NCI-H774 (cell line): Measurements from ENCODE around the gene ECM2.
A peak's percentile ranks its signal among the peaks of the same experiment; 100 is the strongest.

Source experiments
- DNase-seq: peaks from one replicate; lab custom pipeline; 2025; lab: John Stamatoyannopoulos, UW

Gene ECM2

GRCh38 chr9:92527832-92528521, 7.8 kb downstream of the ECM2 start:
- no peak for DNase-seq

GRCh38 chr9:92527291-92527828, 8.4 kb downstream of the ECM2 start:
- no peak for DNase-seq

- no peak for DNase-seq
Measured at GRCh38 chr9:92525306-92525705, 10.5 kb downstream of the ECM2 start.

DNA sequence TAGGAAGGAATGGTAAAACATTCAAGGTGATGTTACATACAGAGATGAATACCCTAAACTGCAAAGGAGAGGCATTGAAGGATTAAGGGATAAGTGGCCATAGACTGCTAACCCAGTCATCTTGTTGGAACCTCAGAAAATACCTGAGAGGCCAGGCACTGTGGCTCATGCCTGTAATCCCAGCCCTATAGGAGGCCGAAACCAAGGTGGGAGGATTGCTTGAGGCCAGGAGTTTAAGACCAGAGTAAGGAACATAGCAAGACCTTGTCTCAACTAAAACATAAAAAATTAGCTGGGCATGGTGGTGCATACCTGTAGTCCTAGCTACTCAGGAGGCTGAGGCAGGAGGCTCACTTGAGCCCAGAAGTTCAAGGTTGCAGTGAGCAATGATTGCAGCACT, 10.9 kb downstream of the ECM2 start:
- no peak for DNase-seq

DNA sequence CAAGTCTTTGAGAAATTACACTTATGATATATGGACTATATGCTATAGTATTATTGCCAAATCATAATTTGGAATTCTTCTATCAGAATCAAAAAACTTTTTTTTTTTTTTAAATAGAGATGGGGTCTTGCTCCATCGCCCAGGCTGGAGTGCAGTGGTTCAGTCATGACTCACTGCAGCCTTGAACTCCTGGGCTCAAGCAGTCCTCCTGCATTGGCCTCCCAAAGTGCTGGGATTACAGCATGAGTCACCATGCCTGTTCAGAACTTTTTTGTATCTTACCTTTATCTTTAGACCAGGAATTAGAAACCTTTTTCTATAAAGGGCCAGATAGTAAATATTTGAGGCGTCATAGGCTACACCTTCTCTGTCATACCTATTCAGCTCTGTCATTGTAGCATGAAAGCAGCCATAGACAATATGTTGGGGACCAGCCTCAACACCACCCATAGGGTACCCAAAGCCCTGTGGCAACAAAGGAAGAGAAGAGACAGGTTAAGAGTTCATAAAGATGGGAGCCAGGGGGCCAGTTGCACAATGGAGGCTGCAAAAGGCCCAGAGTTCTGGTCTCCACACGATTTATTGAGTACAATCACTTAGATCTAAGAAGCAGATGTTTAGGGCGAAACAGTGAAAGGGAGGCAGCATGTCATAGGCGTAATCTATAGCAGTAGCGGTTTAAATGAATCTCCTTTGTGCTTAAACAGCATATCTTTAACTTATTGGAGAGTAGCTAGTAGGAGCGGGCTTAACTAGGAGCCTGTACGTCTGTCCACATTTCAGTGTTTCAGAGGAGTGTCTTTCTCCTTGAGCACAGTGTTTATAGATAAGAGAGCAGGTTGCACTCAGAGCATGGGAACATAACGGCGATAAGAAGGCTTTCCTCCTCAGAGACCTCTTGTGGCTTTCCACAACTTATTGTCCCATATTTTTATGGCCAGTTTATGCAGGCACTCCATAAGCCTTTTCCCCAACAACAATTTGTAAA, 12.5 kb downstream of the ECM2 start:
- DNase-seq, result no peak

- DNase-seq, result no peak
Measured at GRCh38 chr9:92520837-92521236, 15.0 kb downstream of the ECM2 start.

DNA sequence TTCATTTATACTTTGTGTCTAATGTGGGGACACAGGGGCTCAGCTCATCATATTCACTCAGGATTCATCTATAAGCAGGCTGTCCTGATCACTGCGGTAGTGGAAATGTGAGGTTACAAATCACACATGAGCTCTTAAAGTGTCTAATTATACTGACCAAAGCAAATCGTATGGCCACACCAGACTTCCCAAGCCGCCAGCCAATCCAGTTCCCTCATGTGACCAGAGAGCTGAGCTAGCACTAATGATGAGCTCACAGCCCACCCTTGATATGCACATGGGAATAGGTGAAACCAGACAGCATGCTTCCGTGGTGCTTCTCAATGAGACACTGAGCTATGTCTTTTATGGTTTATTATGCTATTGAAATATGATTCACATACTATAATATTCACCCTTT, 17.6 kb downstream of the ECM2 start:
- DNase-seq, result no peak

DNA sequence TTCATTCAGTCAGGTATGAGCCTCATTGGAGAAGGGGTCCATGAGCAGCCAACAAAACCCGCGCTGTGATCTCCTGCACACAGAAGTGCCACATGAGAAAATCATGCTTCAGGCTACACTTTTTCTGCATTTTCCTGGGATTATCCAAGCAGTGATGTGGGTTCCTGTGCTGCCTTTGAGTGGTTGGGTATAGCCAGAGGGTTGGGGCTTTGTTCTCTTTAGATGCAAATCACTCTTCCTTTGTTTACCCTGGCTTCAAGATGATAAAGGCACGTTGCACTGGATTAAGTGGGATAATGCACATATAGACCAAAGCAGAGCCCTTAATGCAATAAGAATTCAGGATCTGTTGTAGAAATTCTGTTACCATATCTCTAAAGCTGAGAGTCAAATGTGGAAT, 18.7 kb downstream of the ECM2 start:
- DNase-seq, result no peak

GRCh38 chr9:92516521-92516920, 19.3 kb downstream of the ECM2 start:
- DNase-seq, result no peak

DNA sequence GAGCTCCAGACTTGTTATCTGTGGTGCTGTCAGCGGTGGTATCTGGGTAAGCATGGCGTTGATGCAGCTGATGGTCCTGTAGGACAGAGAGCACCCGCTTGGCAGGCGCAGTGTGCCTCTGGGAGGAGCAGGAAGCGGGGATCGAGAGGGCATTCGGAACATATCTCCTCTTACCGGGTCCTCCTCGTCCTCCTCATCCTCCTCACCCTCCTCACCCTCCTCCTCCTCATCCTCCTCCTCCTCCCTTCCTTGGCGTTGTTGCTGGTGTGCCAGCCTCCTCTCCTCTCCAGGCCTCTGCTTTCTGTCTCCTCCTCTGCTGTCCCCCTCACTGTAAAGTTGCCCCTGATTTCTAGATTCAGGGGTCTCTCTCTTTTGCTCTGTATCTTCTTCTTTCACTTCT, 21.2 kb downstream of the ECM2 start:
- DNase-seq, result no peak

GRCh38 chr9:92513349-92513748, 22.4 kb downstream of the ECM2 start:
- DNase-seq, result no peak

DNA sequence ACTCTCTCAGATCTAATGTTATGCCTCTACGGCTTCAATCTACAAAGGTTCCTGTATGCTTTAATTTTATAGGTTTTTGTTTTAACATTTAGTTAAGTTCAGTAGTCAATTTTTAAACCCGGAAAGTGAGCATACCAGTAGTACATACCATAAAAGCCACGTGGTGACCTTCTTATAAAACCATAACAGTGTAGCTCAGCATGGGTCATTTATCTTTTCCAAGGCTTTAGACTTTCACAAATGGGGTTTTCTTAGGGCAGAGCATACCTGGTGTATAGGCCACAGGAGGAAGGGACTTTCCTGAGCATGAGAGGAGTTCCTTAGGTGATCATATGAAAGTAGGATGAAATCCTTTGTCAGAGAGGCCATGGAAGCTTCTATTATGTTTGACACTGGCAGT, 23.2 kb downstream of the ECM2 start:
- DNase-seq, result no peak

GRCh38 chr9:92510747-92511146, 25.0 kb downstream of the ECM2 start:
- no peak for DNase-seq

DNA sequence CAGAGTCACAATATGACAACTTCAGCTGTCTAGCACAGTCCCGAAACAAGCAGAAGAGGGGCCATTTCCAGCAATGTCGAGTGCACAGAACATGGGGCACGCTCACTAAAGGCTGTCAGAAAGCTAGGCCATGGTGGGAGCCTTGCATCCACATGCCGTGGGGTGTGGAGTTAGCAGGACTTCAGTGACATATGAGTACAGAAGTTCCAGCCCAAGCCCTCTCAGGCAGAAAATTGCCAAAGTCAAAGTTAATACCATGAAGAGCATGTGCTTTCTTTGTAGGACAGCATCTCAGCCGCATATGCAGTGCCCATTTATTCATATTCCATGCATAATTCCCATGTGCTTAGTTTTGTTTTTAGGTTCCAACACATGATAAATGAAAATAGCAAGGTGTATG, 26.7 kb downstream of the ECM2 start:
- DNase-seq, result no peak

- no peak for DNase-seq
Measured at GRCh38 chr9:92508018-92508820, 27.6 kb downstream of the ECM2 start.

DNA sequence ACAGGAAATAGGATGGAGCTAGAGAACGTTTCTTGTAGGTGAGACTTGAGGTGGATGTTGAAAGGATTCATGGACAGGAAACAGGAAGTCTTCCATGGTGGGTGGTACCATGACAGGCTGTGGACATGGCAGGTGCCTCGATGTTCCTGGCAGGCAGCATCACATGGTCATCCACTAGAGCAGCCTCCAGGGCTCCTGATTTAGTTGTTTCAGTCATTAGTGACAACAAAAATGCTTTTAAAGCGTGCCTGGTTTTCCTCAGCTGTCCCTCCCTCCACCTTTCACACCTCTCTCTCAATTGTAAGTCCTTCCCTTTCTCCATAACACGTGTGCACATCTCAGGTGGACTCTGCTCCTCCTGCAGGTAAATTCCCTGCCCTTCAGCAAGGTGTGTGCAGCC, 28.3 kb downstream of the ECM2 start:
- no peak for DNase-seq

DNA sequence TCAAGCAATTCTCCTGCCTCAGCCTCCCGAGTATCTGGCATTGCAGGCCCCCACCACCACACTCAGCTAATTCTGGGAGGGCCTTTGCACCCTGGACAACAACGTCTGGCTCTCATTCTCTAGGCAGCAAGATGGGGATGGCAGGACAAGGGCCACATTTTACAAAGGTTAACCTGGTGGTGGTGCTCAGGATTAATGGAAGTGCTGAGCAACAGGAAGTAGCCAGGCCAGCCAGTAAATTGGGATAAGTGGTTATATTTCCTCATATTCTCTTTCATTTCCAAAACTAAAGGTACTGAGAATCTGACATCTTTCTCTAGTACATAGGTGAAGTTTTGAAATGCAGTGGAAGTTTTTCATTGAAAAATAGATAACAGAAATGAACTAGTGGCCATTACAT, 28.8 kb downstream of the ECM2 start:
- DNase-seq, result no peak

- no peak for DNase-seq
Measured at GRCh38 chr9:92506184-92506857, 29.5 kb downstream of the ECM2 start.

DNA sequence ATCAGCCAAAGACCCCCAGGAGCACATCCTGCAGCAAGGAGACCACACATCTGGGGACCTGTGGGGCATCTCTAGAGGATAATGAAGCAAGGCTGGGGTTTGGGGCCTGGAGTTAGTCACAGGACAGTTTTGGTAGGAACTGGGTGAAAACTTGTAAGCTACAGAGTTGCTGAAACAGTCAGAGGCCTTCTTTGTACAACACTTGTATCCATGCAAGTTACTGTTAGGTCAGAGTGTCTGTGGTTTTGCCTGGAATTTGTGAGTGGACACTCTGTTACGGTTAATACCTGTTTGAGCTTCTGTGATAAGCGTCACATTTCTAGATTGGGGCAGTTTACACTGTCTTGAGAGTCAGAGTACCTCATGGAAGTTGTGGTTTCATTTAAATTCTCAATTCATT, 30.9 kb downstream of the ECM2 start:
- DNase-seq, result no peak

DNA sequence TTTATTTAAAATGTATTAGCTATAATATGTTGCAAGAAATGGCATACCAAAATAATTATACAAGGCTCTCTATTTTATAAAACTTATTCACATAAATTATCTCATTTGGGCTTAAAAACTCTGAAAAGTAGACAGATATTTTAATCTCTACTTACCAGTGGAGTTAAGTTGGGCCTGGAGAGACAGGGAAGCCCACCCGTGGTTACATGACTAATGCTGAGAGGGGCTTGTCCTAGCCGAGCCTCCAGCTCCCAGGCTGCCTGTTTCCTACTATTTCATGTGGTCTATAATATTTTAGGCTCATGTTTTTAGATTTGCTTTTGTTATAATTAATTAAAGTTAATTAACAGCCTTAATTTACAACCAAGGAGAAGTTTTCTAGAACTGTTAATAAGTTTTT, 32.6 kb downstream of the ECM2 start:
- DNase-seq, result no peak

DNA sequence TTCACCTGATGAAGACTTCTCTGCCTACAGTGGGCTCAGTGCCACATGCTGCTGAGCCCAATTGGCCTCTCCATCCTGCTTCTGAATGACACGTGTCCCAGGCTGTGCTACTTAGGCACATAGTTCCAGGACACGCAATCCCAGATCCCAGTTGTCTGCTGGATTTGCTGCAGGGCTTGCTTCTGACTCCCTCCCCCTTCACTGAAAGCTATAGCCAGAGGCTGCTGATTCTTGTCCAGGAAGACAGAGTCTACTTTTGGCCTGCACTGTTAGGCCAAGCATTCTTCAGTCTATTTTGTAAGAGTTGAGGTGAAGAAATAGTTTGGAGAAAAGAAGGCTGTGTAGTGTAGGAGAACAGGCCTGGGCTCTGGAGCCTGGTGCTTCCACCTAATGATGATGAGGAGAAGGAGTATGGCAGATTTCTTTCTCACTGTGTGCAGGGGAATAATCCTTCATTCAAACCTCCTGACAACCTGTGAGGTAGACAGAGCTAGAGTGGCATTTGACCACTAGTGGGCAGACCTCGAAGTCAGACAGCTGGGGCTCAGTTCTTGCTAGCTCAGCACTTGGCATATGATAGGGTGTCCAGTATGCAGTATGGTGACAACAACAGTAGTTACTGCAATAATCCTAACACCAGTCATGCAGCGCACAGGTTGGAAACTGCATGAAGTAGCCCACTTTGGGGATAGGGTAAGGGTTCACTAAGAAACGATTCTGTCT, 34.0 kb downstream of the ECM2 start:
- peak; percentile 19 for DNase-seq
